ENCODE measurements around the gene FAM110A. TPM values are rescaled to one million over a fixed set of nuclear protein-coding genes. Genes with fewer than 3 reads are reported as not detected.
A peak's percentile ranks its signal among the peaks of the same experiment; 100 is the strongest.

FAM110A gene
- total RNA-seq, 1 donor from 2014 or later: 11.8 TPM

- H3K9me3 ChIP-seq: no peaks in the 10 kb centered on the region
- H3K36me3 ChIP-seq: no peaks in the 10 kb centered on the region
- no peak for DNase-seq (ENCODE audit: extremely low spot score in 2 of 2)
- no peak overlapping the region for H3K27ac ChIP-seq
- H3K27me3 ChIP-seq: no peaks in the 10 kb centered on the region
- intact Hi-C loops (cut with DNase I): no loop called here
- no peak overlapping the region for H3K4me3 ChIP-seq
- peaks cover 6% of the 10 kb centered on the region for H3K4me1 ChIP-seq
- TF ChIP-seq POLR2AphosphoS5 (IDR thresholded peaks at IDR 0.05; ENCODE audit: insufficient read depth in 1 of 2, low read depth in 1 of 2): no peak
- TF ChIP-seq POLR2A (IDR thresholded peaks at IDR 0.05): no peak
- TF ChIP-seq, protein P1, sequence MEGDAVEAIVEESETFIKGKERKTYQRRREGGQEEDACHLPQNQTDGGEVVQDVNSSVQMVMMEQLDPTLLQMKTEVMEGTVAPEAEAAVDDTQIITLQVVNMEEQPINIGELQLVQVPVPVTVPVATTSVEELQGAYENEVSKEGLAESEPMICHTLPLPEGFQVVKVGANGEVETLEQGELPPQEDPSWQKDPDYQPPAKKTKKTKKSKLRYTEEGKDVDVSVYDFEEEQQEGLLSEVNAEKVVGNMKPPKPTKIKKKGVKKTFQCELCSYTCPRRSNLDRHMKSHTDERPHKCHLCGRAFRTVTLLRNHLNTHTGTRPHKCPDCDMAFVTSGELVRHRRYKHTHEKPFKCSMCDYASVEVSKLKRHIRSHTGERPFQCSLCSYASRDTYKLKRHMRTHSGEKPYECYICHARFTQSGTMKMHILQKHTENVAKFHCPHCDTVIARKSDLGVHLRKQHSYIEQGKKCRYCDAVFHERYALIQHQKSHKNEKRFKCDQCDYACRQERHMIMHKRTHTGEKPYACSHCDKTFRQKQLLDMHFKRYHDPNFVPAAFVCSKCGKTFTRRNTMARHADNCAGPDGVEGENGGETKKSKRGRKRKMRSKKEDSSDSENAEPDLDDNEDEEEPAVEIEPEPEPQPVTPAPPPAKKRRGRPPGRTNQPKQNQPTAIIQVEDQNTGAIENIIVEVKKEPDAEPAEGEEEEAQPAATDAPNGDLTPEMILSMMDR (IDR thresholded peaks at IDR 0.05): no peak
Measured at GRCh38 chr20:829551-829950, 4.0 kb upstream of the FAM110A start.

DNA sequence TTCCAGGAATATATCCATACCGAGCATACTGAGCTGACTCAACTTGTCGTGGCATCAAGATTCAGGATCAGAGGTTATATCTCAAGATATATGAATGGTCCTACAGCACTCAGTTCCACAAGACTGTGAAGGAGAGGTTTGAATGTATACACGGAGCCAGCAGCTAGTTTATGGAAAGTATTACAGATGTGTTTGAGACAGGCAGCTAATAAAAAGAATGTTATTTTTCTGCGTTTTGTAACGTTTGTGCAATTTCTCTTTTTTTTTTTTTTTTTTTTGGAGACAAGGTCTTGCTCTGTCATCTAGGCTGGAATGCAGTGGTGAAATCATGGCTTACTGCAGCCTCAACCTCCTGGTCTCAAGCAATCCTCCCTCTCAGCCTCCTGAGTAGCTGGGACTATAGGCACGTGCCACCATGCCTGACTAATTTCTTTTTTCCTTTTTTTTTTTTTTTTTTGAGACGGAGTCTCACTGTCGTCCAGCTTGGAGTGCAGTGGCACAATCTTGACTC lies 3.4 kb upstream of the FAM110A start:
- no peak for TF ChIP-seq POLR2AphosphoS5 (IDR thresholded peaks at IDR 0.05; ENCODE audit: insufficient read depth in 1 of 2, low read depth in 1 of 2)
- TF ChIP-seq, protein P1 (IDR thresholded peaks at IDR 0.05): no peak
- no peak for TF ChIP-seq POLR2A (IDR thresholded peaks at IDR 0.05)
- H3K9me3 ChIP-seq: no peaks in the 10 kb centered on the region

GRCh38 chr20:831251-831650 lies 2.3 kb upstream of the FAM110A start:
- TF ChIP-seq POLR2AphosphoS5 (IDR thresholded peaks at IDR 0.05; ENCODE audit: insufficient read depth in 1 of 2, low read depth in 1 of 2): no peak
- no peak for TF ChIP-seq POLR2A (IDR thresholded peaks at IDR 0.05)
- TF ChIP-seq, protein P1 (IDR thresholded peaks at IDR 0.05): no peak
- Histone ChIP-seq H3K27me3 (no peaks in the 10 kb centered on the region), H3K36me3 (no peaks in the 10 kb centered on the region), H3K9me3 (no peaks in the 10 kb centered on the region), H3K4me1 (peaks cover 21% of the 10 kb centered on the region), H3K4me3 (no peak overlapping the region), H3K27ac (no peak overlapping the region)
- no peak for DNase-seq (ENCODE audit: extremely low spot score in 2 of 2)
- intact Hi-C loops (cut with DNase I): no loop called here

More for the DNA sequence above, 3.4 kb upstream of the FAM110A start:
- DNase-seq (ENCODE audit: extremely low spot score in 2 of 2): peak; percentile 6 to 22
- no peaks in the 10 kb centered on the region for H3K27me3 ChIP-seq
- H3K4me1 ChIP-seq: peaks cover 10% of the 10 kb centered on the region
- intact Hi-C loops (cut with DNase I): no loop called here
- H3K27ac ChIP-seq: no peak overlapping the region
- H3K36me3 ChIP-seq: no peaks in the 10 kb centered on the region
- H3K4me3 ChIP-seq: no peak overlapping the region

GRCh38 chr20:831956-832355 lies 1.6 kb upstream of the FAM110A start:
- Histone ChIP-seq H3K27ac (no peak overlapping the region), H3K36me3 (no peaks in the 10 kb centered on the region), H3K4me1 (peaks cover 26% of the 10 kb centered on the region), H3K27me3 (no peaks in the 10 kb centered on the region), H3K9me3 (no peaks in the 10 kb centered on the region), H3K4me3 (no peak overlapping the region)
- no peak for TF ChIP-seq POLR2A (IDR thresholded peaks at IDR 0.05)
- TF ChIP-seq POLR2AphosphoS5 (IDR thresholded peaks at IDR 0.05; ENCODE audit: insufficient read depth in 1 of 2, low read depth in 1 of 2): no peak
- TF ChIP-seq, protein P1 (IDR thresholded peaks at IDR 0.05): no peak
- no peak for DNase-seq (ENCODE audit: extremely low spot score in 2 of 2)
- intact Hi-C loops (cut with DNase I): no loop called here

DNA sequence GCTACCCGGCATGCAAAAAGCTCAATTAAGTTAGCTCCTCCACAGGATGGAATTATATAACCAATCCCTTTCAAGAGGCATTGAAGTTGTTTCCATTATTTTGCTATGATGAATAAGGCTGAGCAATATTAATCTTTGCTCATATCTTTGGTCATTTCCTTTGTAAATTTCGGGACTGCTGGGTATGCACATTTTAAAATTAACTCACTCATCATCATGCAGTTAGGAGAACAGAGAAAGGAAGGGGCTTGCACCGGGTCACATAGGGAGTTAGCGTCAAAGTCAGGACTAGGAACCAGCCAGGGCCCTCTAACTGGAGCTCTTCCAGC lies 430 bp upstream of the FAM110A start:
- peak overlapping the region; percentile 81 for H3K27ac ChIP-seq
- intact Hi-C loops (cut with DNase I): no loop called here

More for the DNA sequence above, 430 bp upstream of the FAM110A start:
- Histone ChIP-seq H3K4me1 (peaks cover 26% of the 10 kb centered on the region), H3K9me3 (no peaks in the 10 kb centered on the region), H3K4me3 (peak overlapping the region; percentile 64 to 77), H3K27me3 (no peaks in the 10 kb centered on the region), H3K36me3 (no peaks in the 10 kb centered on the region)
- no peak for DNase-seq (ENCODE audit: extremely low spot score in 2 of 2)
- TF ChIP-seq POLR2A (IDR thresholded peaks at IDR 0.05): no peak
- no peak for TF ChIP-seq POLR2AphosphoS5 (IDR thresholded peaks at IDR 0.05; ENCODE audit: insufficient read depth in 1 of 2, low read depth in 1 of 2)
- TF ChIP-seq, protein P1 (IDR thresholded peaks at IDR 0.05): no peak

Data from vagina (tissue), 2 donors.